BLaER1 treated with 17β-estradiol and CSF1 and Interleukin-3, amounts not matched to agents 10 nM and 100 nM (cell line): ENCODE data around the gene TMEM132D.
A peak's percentile ranks its signal among the peaks of the same experiment; 100 is the strongest.

Source experiments
- H3K27ac ChIP-seq, 11 experiments: shearing (Covaris generic); formaldehyde crosslinking; 2 replicates each; pipeline ENCODE4 v1.8.1; 2022
- H3K27me3 ChIP-seq, 11 experiments: shearing (Covaris generic); formaldehyde crosslinking; 2 replicates each; pipeline ENCODE4 v1.8.1; 2022
- H3K36me3 ChIP-seq, 11 experiments: shearing (Covaris generic); formaldehyde crosslinking; 2 replicates each; pipeline ENCODE4 v1.8.1; 2022
- H3K4me1 ChIP-seq, 10 experiments: shearing (Covaris generic); formaldehyde crosslinking; 2 replicates each; pipeline ENCODE4 v1.8.1; 2022
- H3K4me2 ChIP-seq, 11 experiments: shearing (Covaris generic); formaldehyde crosslinking; 2 replicates each; pipeline ENCODE4 v1.8.1; 2022
- H3K4me3 ChIP-seq, 10 experiments: shearing (Covaris generic); formaldehyde crosslinking; 2 replicates each; pipeline ENCODE4 v1.8.1; 2022
- H3K9ac ChIP-seq, 11 experiments: shearing (Covaris generic); formaldehyde crosslinking; 2 replicates each; pipeline ENCODE4 v1.8.1; 2022
- H3K9me3 ChIP-seq, 11 experiments: shearing (Covaris generic); formaldehyde crosslinking; replicated peaks in 1 of 11; 2 replicates each; pipeline ENCODE4 v1.8.1; 2022
- H4K20me1 ChIP-seq, 11 experiments: shearing (Covaris generic); formaldehyde crosslinking; 2 replicates each; pipeline ENCODE4 v1.8.1; 2022
- Cebpa-rat ChIP-seq, 11 experiments: shearing (Covaris generic); IDR thresholded peaks; 2 replicates each; pipeline ENCODE4 v1.8.1; 2022

The TMEM132D gene

DNA sequence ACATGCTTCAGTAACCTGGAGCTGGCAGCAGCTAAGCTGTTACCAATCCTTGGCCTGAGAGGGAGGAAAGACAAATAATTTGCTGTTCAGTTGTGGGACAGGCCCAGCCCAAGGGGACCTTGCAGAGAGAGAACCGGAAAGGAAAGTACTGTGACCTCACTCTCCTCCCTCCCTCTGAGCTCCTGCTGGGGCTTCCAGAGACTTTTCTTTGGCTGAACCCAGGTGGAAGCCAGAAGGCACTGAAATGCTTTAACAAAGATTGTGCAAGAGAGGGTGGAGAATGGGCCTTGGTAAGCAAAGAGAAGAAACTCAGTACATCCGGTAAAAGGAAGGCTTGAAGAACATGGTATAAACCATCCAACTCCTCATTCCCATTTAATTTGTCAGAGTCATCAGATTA, 593.5 kb downstream of the TMEM132D start:
- no peaks in the 10 kb centered on the region for H3K27me3 ChIP-seq
- no peaks in the 10 kb centered on the region for H3K4me1 ChIP-seq
- H3K27ac ChIP-seq: no peak overlapping the region
- TF ChIP-seq Cebpa-rat (IDR thresholded peaks at IDR 0.05): no peak
- no peak overlapping the region for H3K4me3 ChIP-seq
- no peaks in the 10 kb centered on the region for H3K36me3 ChIP-seq
- no peak overlapping the region for H3K4me2 ChIP-seq
- no peaks in the 10 kb centered on the region for H3K9me3 ChIP-seq
- H4K20me1 ChIP-seq: no peaks in the 10 kb centered on the region
- no peak overlapping the region for H3K9ac ChIP-seq

DNA sequence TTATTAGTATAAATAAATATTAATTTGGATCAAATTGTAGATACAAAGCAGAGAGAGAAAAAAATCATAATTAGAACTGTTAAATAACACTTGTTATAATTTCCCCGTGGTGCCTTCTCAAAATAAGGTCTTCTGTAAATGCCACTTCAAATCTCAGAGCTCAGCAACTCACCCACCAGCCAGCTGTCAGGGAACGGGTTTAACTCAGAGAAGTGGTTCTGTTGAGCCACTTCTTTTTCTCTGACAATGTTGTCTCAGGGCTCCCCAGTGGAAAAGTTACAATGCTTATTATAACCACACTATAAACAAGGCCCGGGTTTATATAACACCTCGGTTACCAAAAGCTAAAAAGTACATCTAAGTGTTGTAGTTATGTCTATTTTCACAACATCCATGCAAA, 598.0 kb downstream of the TMEM132D start:
- no peak for TF ChIP-seq Cebpa-rat (IDR thresholded peaks at IDR 0.05)
- H3K9me3 ChIP-seq: peaks cover 0 to 4% (median 0%) of the 10 kb centered on the region in 11 experiments; a peak in 3 of 22 replicates
- no peak overlapping the region for H3K27ac ChIP-seq
- no peaks in the 10 kb centered on the region for H3K27me3 ChIP-seq
- H3K9ac ChIP-seq: no peak overlapping the region
- no peaks in the 10 kb centered on the region for H3K36me3 ChIP-seq
- H3K4me1 ChIP-seq: no peaks in the 10 kb centered on the region
- H3K4me2 ChIP-seq: no peak overlapping the region
- no peak overlapping the region for H3K4me3 ChIP-seq
- H4K20me1 ChIP-seq: no peaks in the 10 kb centered on the region

DNA sequence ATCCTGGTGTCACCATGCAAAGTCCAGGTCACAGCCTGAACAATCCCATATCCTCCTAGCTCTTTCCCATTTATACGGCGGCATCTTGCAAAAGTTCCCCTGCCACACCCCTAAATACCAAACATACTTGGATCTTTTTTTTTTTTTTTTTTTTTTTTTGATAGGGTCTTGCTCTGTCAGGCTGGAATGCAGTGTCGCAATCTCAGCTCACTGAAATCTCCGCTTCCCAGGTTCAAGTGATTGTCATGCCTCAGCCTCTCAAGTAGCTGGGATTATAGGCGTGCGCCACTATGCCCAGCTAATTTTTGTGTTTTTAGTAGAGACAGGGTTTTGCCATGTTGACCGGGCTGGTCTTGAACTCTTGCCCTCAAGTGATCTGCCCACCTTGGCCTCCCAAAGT, 599.3 kb downstream of the TMEM132D start:
- no peak overlapping the region for H3K4me3 ChIP-seq
- H3K27ac ChIP-seq: no peak overlapping the region
- TF ChIP-seq Cebpa-rat (IDR thresholded peaks at IDR 0.05): peak in 1 of 11 experiments; percentile 20; a peak in 1 of 22 replicates
- H3K27me3 ChIP-seq: no peaks in the 10 kb centered on the region
- H4K20me1 ChIP-seq: no peaks in the 10 kb centered on the region
- H3K4me2 ChIP-seq: no peak overlapping the region
- H3K9me3 ChIP-seq: peaks cover 0 to 4% (median 0%) of the 10 kb centered on the region in 11 experiments; a peak in 3 of 22 replicates
- H3K4me1 ChIP-seq: no peaks in the 10 kb centered on the region
- no peaks in the 10 kb centered on the region for H3K36me3 ChIP-seq
- H3K9ac ChIP-seq: no peak overlapping the region

- no peak overlapping the region for H3K4me3 ChIP-seq
- H3K36me3 ChIP-seq: no peaks in the 10 kb centered on the region
- no peaks in the 10 kb centered on the region for H3K27me3 ChIP-seq
- H3K9ac ChIP-seq: no peak overlapping the region
- peaks cover 0 to 4% (median 0%) of the 10 kb centered on the region in 11 experiments; a peak in 3 of 22 replicates for H3K9me3 ChIP-seq
- no peak overlapping the region for H3K27ac ChIP-seq
- H3K4me2 ChIP-seq: no peak overlapping the region
- no peaks in the 10 kb centered on the region for H3K4me1 ChIP-seq
- H4K20me1 ChIP-seq: no peaks in the 10 kb centered on the region
- no peak for TF ChIP-seq Cebpa-rat (IDR thresholded peaks at IDR 0.05)
Measured at GRCh38 chr12:129300011-129300410, 603.8 kb downstream of the TMEM132D start.

- Histone ChIP-seq H4K20me1 (no peaks in the 10 kb centered on the region), H3K9ac (no peak overlapping the region), H3K4me1 (no peaks in the 10 kb centered on the region), H3K4me2 (no peak overlapping the region), H3K27ac (no peak overlapping the region), H3K36me3 (no peaks in the 10 kb centered on the region), H3K27me3 (no peaks in the 10 kb centered on the region), H3K4me3 (no peak overlapping the region), H3K9me3 (peaks cover 0 to 4% (median 0%) of the 10 kb centered on the region in 11 experiments; a peak in 3 of 22 replicates)
- TF ChIP-seq Cebpa-rat (IDR thresholded peaks at IDR 0.05): no peak
Measured at GRCh38 chr12:129298921-129299320, 604.9 kb downstream of the TMEM132D start.

DNA sequence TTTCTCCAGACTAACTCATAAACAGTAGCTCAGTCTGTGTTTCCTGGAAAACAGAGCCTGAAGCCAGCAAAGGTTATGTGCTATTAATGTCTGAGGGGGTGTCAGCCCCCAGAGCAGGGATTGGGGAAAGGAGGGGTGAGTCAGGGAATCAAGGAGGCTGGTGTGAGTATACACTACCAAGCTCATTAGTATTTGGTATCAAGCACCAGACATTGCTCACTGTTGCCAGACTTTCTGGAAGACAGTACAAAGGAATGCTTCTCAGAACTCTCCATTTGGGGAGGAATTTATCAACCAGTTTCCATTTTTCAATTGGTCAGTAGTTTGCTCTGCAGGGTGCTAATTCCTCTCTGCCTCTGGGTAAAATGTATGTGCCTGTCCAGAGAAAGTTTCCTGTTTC, 607.2 kb downstream of the TMEM132D start:
- TF ChIP-seq Cebpa-rat (IDR thresholded peaks at IDR 0.05): no peak
- no peaks in the 10 kb centered on the region for H3K4me1 ChIP-seq
- H3K27ac ChIP-seq: no peak overlapping the region
- H3K9me3 ChIP-seq: no peaks in the 10 kb centered on the region
- H3K9ac ChIP-seq: no peak overlapping the region
- no peaks in the 10 kb centered on the region for H3K36me3 ChIP-seq
- H3K27me3 ChIP-seq: no peaks in the 10 kb centered on the region
- H3K4me2 ChIP-seq: no peak overlapping the region
- no peaks in the 10 kb centered on the region for H4K20me1 ChIP-seq
- H3K4me3 ChIP-seq: no peak overlapping the region

GRCh38 chr12:129294868-129295267, 609.0 kb downstream of the TMEM132D start:
- no peak overlapping the region for H3K9ac ChIP-seq
- H3K4me2 ChIP-seq: no peak overlapping the region
- no peak for TF ChIP-seq Cebpa-rat (IDR thresholded peaks at IDR 0.05)

DNA sequence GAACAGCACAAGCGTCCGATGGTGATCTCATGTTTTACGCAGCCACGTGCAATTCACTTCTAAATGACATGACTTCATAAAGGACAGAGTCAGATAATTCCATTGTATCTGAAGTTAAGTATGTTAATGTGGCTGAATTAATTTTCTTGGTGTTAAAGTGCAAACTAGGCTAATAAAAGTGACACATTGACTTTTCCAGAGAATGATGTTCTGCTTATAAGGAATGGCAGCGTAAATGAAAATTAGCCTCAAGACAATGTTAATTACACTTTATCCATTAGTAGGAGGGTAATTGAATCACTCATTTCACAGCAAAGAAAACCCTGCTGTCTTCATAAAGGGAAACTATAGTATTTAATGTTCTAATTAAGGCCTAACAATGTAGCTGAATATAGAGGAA, 624.1 kb downstream of the TMEM132D start:
- Histone ChIP-seq H3K27ac (no peak overlapping the region), H3K9ac (no peak overlapping the region), H3K9me3 (no peaks in the 10 kb centered on the region), H3K4me3 (no peak overlapping the region), H4K20me1 (no peaks in the 10 kb centered on the region), H3K4me2 (no peak overlapping the region), H3K36me3 (no peaks in the 10 kb centered on the region), H3K4me1 (no peaks in the 10 kb centered on the region), H3K27me3 (no peaks in the 10 kb centered on the region)
- no peak for TF ChIP-seq Cebpa-rat (IDR thresholded peaks at IDR 0.05)

More at GRCh38 chr12:129294868-129295267, 609.0 kb downstream of the TMEM132D start:
- Histone ChIP-seq H3K27me3 (no peaks in the 10 kb centered on the region), H3K27ac (no peak overlapping the region), H4K20me1 (no peaks in the 10 kb centered on the region), H3K9me3 (no peaks in the 10 kb centered on the region), H3K4me1 (no peaks in the 10 kb centered on the region), H3K4me3 (no peak overlapping the region), H3K36me3 (no peaks in the 10 kb centered on the region)

- no peak overlapping the region for H3K27ac ChIP-seq
- no peaks in the 10 kb centered on the region for H3K4me1 ChIP-seq
- H4K20me1 ChIP-seq: no peaks in the 10 kb centered on the region
- H3K4me2 ChIP-seq: no peak overlapping the region
- no peak overlapping the region for H3K9ac ChIP-seq
- no peaks in the 10 kb centered on the region for H3K27me3 ChIP-seq
- no peaks in the 10 kb centered on the region for H3K9me3 ChIP-seq
- H3K4me3 ChIP-seq: no peak overlapping the region
- no peak for TF ChIP-seq Cebpa-rat (IDR thresholded peaks at IDR 0.05)
- no peaks in the 10 kb centered on the region for H3K36me3 ChIP-seq
Measured at GRCh38 chr12:129276361-129277060, 627.3 kb downstream of the TMEM132D start.

GRCh38 chr12:129269756-129270495, 633.9 kb downstream of the TMEM132D start:
- peaks cover 0 to 10% (median 0%) of the 10 kb centered on the region in 11 experiments; a peak in 3 of 22 replicates for H3K9me3 ChIP-seq
- no peak for TF ChIP-seq Cebpa-rat (IDR thresholded peaks at IDR 0.05)
- no peaks in the 10 kb centered on the region for H4K20me1 ChIP-seq
- no peak overlapping the region for H3K4me3 ChIP-seq
- no peaks in the 10 kb centered on the region for H3K27me3 ChIP-seq
- H3K4me2 ChIP-seq: no peak overlapping the region
- no peak overlapping the region for H3K9ac ChIP-seq
- H3K4me1 ChIP-seq: no peaks in the 10 kb centered on the region
- H3K27ac ChIP-seq: no peak overlapping the region
- no peaks in the 10 kb centered on the region for H3K36me3 ChIP-seq
